Lower lobe of right lung (tissue), 2 donors: ENCODE data around the gene CLEC9A. TPM values are rescaled to one million over a fixed set of nuclear protein-coding genes. Genes with fewer than 3 reads are reported as not detected.

Experiments
- ATAC-seq, 2 donors: fragments of 200-7000 bp; cut with Tn5 transposase; one replicate each; pipeline ENCODE4 v1.9.1; 2020 to 2022; ENCODE audit warnings: mild to moderate bottlenecking in 2 of 2, moderate library complexity in 2 of 2
- DNase-seq: peaks from one replicate; pipeline ENCODE4 v3.0.0-alpha.2; 2020
- H3K27ac ChIP-seq: fragments of 200-600 bp; one replicate; pipeline ENCODE4 v1.8.0; 2022
- H3K27me3 ChIP-seq: fragments of 200-600 bp; one replicate; pipeline ENCODE4 v1.8.0; 2022; ENCODE audit warnings: low read depth
- H3K36me3 ChIP-seq: fragments of 200-600 bp; one replicate; pipeline ENCODE4 v1.8.0; 2022; ENCODE audit warnings: mild to moderate bottlenecking
- H3K4me1 ChIP-seq: fragments of 200-600 bp; one replicate; pipeline ENCODE4 v1.8.0; 2022
- H3K4me3 ChIP-seq: fragments of 200-600 bp; one replicate; pipeline ENCODE4 v1.8.0; 2022; ENCODE audit warnings: mild to moderate bottlenecking
- H3K9me3 ChIP-seq: fragments of 200-600 bp; one replicate; pipeline ENCODE4 v1.8.0; 2022
- CTCF ChIP-seq: fragments of 200-600 bp; IDR thresholded peaks from one replicate; pipeline ENCODE4 v1.8.0; 2022; ENCODE audit warnings: antibody characterized with exemption, mild to moderate bottlenecking
- intact Hi-C: fragments of 100-400 bp; cut with DNase I; formaldehyde crosslinking; loops from one replicate; pipeline ENCODE4 v1.11.0; 2022
- total RNA-seq: library from RNA; stranded (reverse); fragmentation: NEBNext Ultra II Directional; extraction: Animal tissue kit (Norgen Biotek cat#: 25700); gene quantifications from one replicate; pipeline ENCODE4 v1.2.1, GENCODE V29; 2021
- donor health status: DM: no; HTN: yes; CAD: no; lungs with severe emphysema.

CLEC9A gene
- total RNA-seq, 1 donor from 2014 or later = 0.30 TPM

- ATAC-seq (peak; percentile 79 to 81), DNase-seq (no peak)
These were observed 71.8 kb downstream of the CLEC9A start for GRCh38 chr12:10102322-10102721.

GRCh38 chr12:10110256-10110844 lies 79.9 kb downstream of the CLEC9A start:
- H3K36me3 ChIP-seq = no peaks in the 10 kb centered on the region
- DNase-seq (no peak), ATAC-seq (no peak)
- H3K4me3 ChIP-seq = no peak overlapping the region
- intact Hi-C loops = no loop called here
- no peaks in the 10 kb centered on the region for H3K4me1 ChIP-seq
- no peak overlapping the region for H3K27ac ChIP-seq
- no peaks in the 10 kb centered on the region for H3K27me3 ChIP-seq
- no peak for TF ChIP-seq CTCF
- no peaks in the 10 kb centered on the region for H3K9me3 ChIP-seq

More at GRCh38 chr12:10102322-10102721, 71.8 kb downstream of the CLEC9A start:
- no peak overlapping the region for H3K4me3 ChIP-seq
- no peak for TF ChIP-seq CTCF
- H3K27ac ChIP-seq = no peak overlapping the region
- no peaks in the 10 kb centered on the region for H3K36me3 ChIP-seq
- peaks cover 27% of the 10 kb centered on the region for H3K4me1 ChIP-seq
- intact Hi-C loops = no loop called here
- no peaks in the 10 kb centered on the region for H3K9me3 ChIP-seq
- no peaks in the 10 kb centered on the region for H3K27me3 ChIP-seq

- Histone ChIP-seq H3K27me3 (no peaks in the 10 kb centered on the region), H3K4me1 (no peaks in the 10 kb centered on the region), H3K4me3 (no peak overlapping the region), H3K27ac (no peak overlapping the region), H3K9me3 (no peaks in the 10 kb centered on the region), H3K36me3 (no peaks in the 10 kb centered on the region)
- intact Hi-C loops = no loop called here
- DNase-seq (no peak), ATAC-seq (no peak)
- no peak for TF ChIP-seq CTCF
These were observed 81.0 kb downstream of the CLEC9A start for GRCh38 chr12:10111451-10111850.

- no peak overlapping the region for H3K27ac ChIP-seq
- intact Hi-C loops = no loop called here
- no peaks in the 10 kb centered on the region for H3K4me1 ChIP-seq
- H3K27me3 ChIP-seq = no peaks in the 10 kb centered on the region
- H3K4me3 ChIP-seq = no peak overlapping the region
- no peak for DNase-seq
- H3K36me3 ChIP-seq = no peaks in the 10 kb centered on the region
- TF ChIP-seq CTCF = no peak
- H3K9me3 ChIP-seq = no peaks in the 10 kb centered on the region
- no peak for ATAC-seq
These were observed 82.6 kb downstream of the CLEC9A start for GRCh38 chr12:10113075-10113474.

- intact Hi-C loops = no loop called here
- no peaks in the 10 kb centered on the region for H3K27me3 ChIP-seq
- ATAC-seq (no peak), DNase-seq (no peak)
- no peaks in the 10 kb centered on the region for H3K9me3 ChIP-seq
- no peaks in the 10 kb centered on the region for H3K36me3 ChIP-seq
- H3K4me3 ChIP-seq = no peak overlapping the region
- TF ChIP-seq CTCF = no peak
- H3K27ac ChIP-seq = no peak overlapping the region
- no peaks in the 10 kb centered on the region for H3K4me1 ChIP-seq
These were observed 83.4 kb downstream of the CLEC9A start for GRCh38 chr12:10113920-10114319.

- no peak overlapping the region for H3K27ac ChIP-seq
- H3K4me1 ChIP-seq = no peaks in the 10 kb centered on the region
- no peaks in the 10 kb centered on the region for H3K36me3 ChIP-seq
- intact Hi-C loops = no loop called here
- H3K27me3 ChIP-seq = no peaks in the 10 kb centered on the region
- ATAC-seq = no peak
- no peaks in the 10 kb centered on the region for H3K9me3 ChIP-seq
- no peak for TF ChIP-seq CTCF
- no peak overlapping the region for H3K4me3 ChIP-seq
- no peak for DNase-seq
These were observed 84.8 kb downstream of the CLEC9A start for GRCh38 chr12:10115311-10115710.
